Tibial artery (tissue), 4 donors: ENCODE measurements around the gene CCDC197.
A peak's percentile ranks its signal among the peaks of the same experiment; 100 is the strongest.

Experiments used
- DNase-seq, 2 donors: peaks; one replicate each; pipeline ENCODE4 v3.0.0-alpha.2; 2019
- H3K27ac ChIP-seq, 2 donors: fragments of 200-600 bp; sonication (generic) in 1 of 2; 1 replicate in 1 of 2; 2 replicates in 1 of 2; pipeline ENCODE4 v1.5.1; 2018 to 2019; ENCODE audit warnings: mild to moderate bottlenecking in 1 of 2
- H3K27me3 ChIP-seq, 2 donors: fragments of 200-600 bp; sonication (generic) in 1 of 2; one replicate each; pipeline versions ENCODE4 v1.5.1 to v1.6.0; 2016 to 2019
- H3K36me3 ChIP-seq, 3 donors: fragments of 200-600 bp; sonication (generic) in 2 of 3; one replicate each; pipeline ENCODE4 v1.5.1; 2016 to 2019; ENCODE audit warnings: mild to moderate bottlenecking in 2 of 3
- H3K4me1 ChIP-seq, 4 donors: fragments of 200-600 bp; sonication (generic) in 2 of 4; 1 replicate in 3 of 4; 2 replicates in 1 of 4; pipeline ENCODE4 v1.5.1; 2016 to 2019
- H3K4me3 ChIP-seq, 2 donors: fragments of 200-600 bp; sonication (generic) in 1 of 2; 1 replicate in 1 of 2; 2 replicates in 1 of 2; pipeline ENCODE4 v1.5.1; 2018 to 2019; ENCODE audit warnings: mild to moderate bottlenecking in 2 of 2
- H3K9me3 ChIP-seq, 3 donors: fragments of 200-600 bp; sonication (generic) in 1 of 3; one replicate each; pipeline ENCODE4 v1.5.1; 2016 to 2019
- CTCF ChIP-seq, 2 experiments: fragments of 200-600 bp in 1 of 2; fragments of 450-650 bp in 1 of 2; IDR thresholded peaks; one replicate each; pipeline ENCODE4 v1.5.1; 2017 to 2019; ENCODE audit warnings: antibody characterized with exemption in 2 of 2, mild to moderate bottlenecking in 1 of 2, moderate library complexity in 1 of 2
- intact Hi-C: fragments of 100-400 bp; cut with DNase I; formaldehyde crosslinking; loops from one replicate; pipeline ENCODE4 v1.15.0; 2023; ENCODE audit warnings: low total_unique reads

Gene CCDC197

DNA sequence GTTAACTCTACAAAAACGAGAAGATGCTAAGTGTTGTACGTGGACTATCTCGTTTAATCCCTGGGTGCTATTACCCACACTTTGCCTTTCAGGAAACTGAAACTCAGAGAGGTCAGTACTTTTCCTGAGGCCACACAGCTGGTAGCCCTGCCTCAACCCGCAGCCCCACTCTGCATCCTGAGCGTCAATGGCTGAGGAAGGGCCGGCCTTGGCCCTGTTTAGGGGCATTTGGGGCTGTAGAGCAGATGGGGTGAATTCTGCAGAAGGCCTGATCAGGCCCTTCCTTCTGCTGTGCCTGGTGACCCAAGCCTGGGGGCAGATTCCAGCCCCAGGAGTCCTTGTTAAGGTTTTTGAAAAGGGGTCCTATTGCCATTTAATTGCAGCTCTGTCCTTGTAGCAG, 3.7 kb upstream of the CCDC197 start:
- Histone ChIP-seq H3K27ac (peak overlapping the region; percentile 82 to 91), H3K4me1 (peaks cover 0 to 30% (median 23%) of the 10 kb centered on the region in 4 donors), H3K4me3 (no peak overlapping the region), H3K36me3 (no peaks in the 10 kb centered on the region), H3K9me3 (no peaks in the 10 kb centered on the region), H3K27me3 (no peaks in the 10 kb centered on the region)
- DNase-seq = no peak
- no peak for TF ChIP-seq CTCF (IDR thresholded peaks at IDR 0.05)
- intact Hi-C loops = no loop called here

- intact Hi-C loops = no loop called here
- DNase-seq = peak; percentile 62 to 94
- Histone ChIP-seq H3K36me3 (no peaks in the 10 kb centered on the region), H3K9me3 (no peaks in the 10 kb centered on the region), H3K27me3 (no peaks in the 10 kb centered on the region), H3K4me3 (peak overlapping the region; percentile 21 to 41), H3K27ac (peak overlapping the region; percentile 82 to 91), H3K4me1 (peaks cover 0 to 30% (median 23%) of the 10 kb centered on the region in 4 donors)
- TF ChIP-seq CTCF (IDR thresholded peaks at IDR 0.05) = no peak
These were observed 2.0 kb upstream of the CCDC197 start for GRCh38 chr14:93994919-93995682.

DNA sequence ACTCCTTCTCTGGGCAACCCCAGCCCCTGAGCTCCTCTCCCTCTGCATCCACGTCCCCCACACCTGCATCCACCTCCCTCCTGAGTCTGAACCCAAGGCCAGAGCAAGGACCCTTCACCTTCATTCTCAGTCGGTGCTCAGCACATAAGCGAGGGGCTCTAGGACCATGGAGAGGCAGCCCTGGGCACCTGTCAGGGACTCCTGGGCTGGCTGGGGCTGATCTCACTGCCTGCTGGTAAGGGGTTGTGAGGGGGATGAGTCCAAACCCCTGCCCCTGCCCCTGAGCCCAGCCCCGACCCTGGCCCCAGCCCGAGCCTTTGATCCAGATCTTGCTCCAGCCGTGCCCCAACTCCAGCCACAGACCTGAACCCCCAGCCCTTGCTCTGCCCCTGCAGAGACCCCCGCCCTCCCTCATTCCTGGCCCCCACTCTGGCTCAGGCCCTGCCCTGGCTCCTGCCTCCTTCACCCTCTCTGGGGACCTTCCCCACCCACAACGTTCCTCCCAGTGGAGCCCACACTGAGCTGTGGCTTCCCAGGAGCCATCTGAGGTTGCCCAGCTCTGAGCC, 888 bp upstream of the CCDC197 start:
- no peak for DNase-seq
- Histone ChIP-seq H3K27me3 (no peaks in the 10 kb centered on the region), H3K27ac (peak overlapping the region; percentile 82 to 91)

GRCh38 chr14:93997916-93998870, 1.1 kb downstream of the CCDC197 start:
- H3K4me3 ChIP-seq = no peak overlapping the region
- H3K27ac ChIP-seq = no peak overlapping the region
- TF ChIP-seq CTCF (IDR thresholded peaks at IDR 0.05) = no peak
- no peak for DNase-seq
- H3K27me3 ChIP-seq = no peaks in the 10 kb centered on the region
- H3K36me3 ChIP-seq = no peaks in the 10 kb centered on the region
- intact Hi-C loops = no loop called here
- H3K4me1 ChIP-seq = peaks cover 0 to 37% (median 23%) of the 10 kb centered on the region in 4 donors
- H3K9me3 ChIP-seq = no peaks in the 10 kb centered on the region

More for the DNA sequence above, 888 bp upstream of the CCDC197 start:
- Histone ChIP-seq H3K9me3 (no peaks in the 10 kb centered on the region), H3K4me1 (peaks cover 0 to 32% (median 23%) of the 10 kb centered on the region in 4 donors), H3K36me3 (no peaks in the 10 kb centered on the region), H3K4me3 (peak overlapping the region in 1 of 2 donors; percentile 41)
- no peak for TF ChIP-seq CTCF (IDR thresholded peaks at IDR 0.05)
- intact Hi-C loops = no loop called here

DNA sequence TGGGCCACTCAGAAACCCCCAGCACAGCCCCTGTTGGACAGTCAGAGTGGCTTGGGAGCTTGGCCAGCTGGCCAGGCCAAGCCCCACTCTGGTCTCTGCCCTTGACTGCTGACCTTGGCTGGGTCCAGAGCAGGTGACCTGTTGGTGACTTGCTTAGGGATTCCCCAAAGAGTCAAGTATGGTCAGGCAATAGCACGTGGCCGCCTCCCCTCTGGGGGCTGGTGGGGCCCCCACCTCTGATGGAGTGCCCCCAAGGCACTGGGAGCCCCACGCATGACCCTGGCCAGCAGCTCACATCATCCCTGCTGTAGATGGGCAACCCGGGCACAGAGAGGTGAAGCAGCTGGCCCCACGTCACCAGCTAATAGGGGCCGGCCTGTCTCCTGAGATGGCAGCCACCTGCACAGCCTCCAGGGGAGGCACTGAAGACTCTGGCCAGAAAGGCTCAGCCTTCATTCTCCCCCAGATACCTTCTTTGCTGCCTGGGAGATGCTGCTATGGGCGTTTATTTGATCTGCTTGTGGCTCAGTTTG, 1.8 kb downstream of the CCDC197 start:
- no peak overlapping the region for H3K27ac ChIP-seq
- intact Hi-C loops = no loop called here
- no peak for TF ChIP-seq CTCF (IDR thresholded peaks at IDR 0.05)
- peaks cover 0 to 37% (median 23%) of the 10 kb centered on the region in 4 donors for H3K4me1 ChIP-seq
- no peaks in the 10 kb centered on the region for H3K36me3 ChIP-seq
- H3K4me3 ChIP-seq = no peak overlapping the region
- no peak for DNase-seq
- no peaks in the 10 kb centered on the region for H3K9me3 ChIP-seq
- H3K27me3 ChIP-seq = no peaks in the 10 kb centered on the region
